Central memory CD8-positive, alpha-beta T cell (primary cell): ENCODE measurements around the gene RPS14.
"Not testable (repeated sequence)": the region's sequence is repeated elsewhere in the genome, so short reads cannot be mapped to it uniquely, and the experiment has no call there.

ENCODE experiments used
- ATAC-seq: fragments of 150-1000 bp; cut with Tn5 transposase; replicated peaks from 2 replicates; pipeline ENCODE4 v1.10.0; 2022; ENCODE audit warnings: mild to moderate bottlenecking, moderate FRiP score, moderate number of reproducible peaks; ENCODE audit not compliant: poor library complexity, severe bottlenecking; ENCODE audit errors: extremely low read depth
- DNase-seq, 2 donors: peaks; one replicate each; pipeline ENCODE4 v3.0.0; 2021; ENCODE audit warnings: low spot score in 2 of 2
- H3K27ac Mint-ChIP-seq: one replicate; pipeline ENCODE4 v1.8.0; 2022; ENCODE audit warnings: low read depth, mild to moderate bottlenecking, moderate library complexity, mixed read lengths
- H3K27me3 Mint-ChIP-seq: one replicate; pipeline ENCODE4 v1.8.0; 2022; ENCODE audit warnings: mixed read lengths
- H3K36me3 Mint-ChIP-seq: one replicate; pipeline ENCODE4 v1.8.0; 2022; ENCODE audit warnings: mild to moderate bottlenecking, moderate library complexity, mixed read lengths; ENCODE audit not compliant: insufficient read depth
- H3K4me1 Mint-ChIP-seq: one replicate; pipeline ENCODE4 v1.8.0; 2022; ENCODE audit warnings: mixed read lengths
- H3K4me3 Mint-ChIP-seq: one replicate; pipeline ENCODE4 v1.8.0; 2022; ENCODE audit warnings: mild to moderate bottlenecking, moderate library complexity, mixed read lengths
- H3K9me3 Mint-ChIP-seq: one replicate; pipeline ENCODE4 v1.8.0; 2022; ENCODE audit warnings: mixed read lengths

The RPS14 gene

GRCh38 chr5:150436141-150436680, 13.3 kb downstream of the RPS14 start:
- H3K27ac Mint-ChIP-seq: peak overlapping the region; percentile 88
- H3K4me1 Mint-ChIP-seq: peaks cover 9% of the 10 kb centered on the region
- ATAC-seq: peak; percentile 94
- H3K36me3 Mint-ChIP-seq: peaks cover 2% of the 10 kb centered on the region
- H3K9me3 Mint-ChIP-seq: no peaks in the 10 kb centered on the region
- no peaks in the 10 kb centered on the region for H3K27me3 Mint-ChIP-seq
- DNase-seq: peak; percentile 85 to 90
- peak overlapping the region; percentile 51 for H3K4me3 Mint-ChIP-seq

DNA sequence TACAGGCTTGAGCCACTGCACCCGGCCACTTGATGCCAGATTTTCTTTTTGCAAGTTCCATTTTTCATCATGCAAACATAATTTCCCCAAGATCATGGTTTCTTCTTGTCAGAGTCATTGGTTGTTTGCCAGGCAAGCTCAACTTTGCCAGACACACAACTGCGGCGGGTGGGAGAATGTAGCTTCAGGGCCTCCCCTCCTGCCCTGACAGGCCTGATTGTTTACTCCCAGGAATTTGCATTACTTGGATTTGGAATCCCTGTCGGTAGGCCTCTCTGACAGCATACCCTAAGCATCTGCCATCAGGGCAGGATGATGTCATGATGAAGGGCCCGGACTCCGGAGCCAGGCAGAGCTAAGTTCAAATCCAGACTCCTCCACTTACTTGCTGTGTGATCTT, 15.1 kb downstream of the RPS14 start:
- H3K9me3 Mint-ChIP-seq: no peaks in the 10 kb centered on the region
- H3K4me3 Mint-ChIP-seq: no peak overlapping the region
- peaks cover 5% of the 10 kb centered on the region for H3K36me3 Mint-ChIP-seq
- DNase-seq (no peak), ATAC-seq (no peak)
- H3K27ac Mint-ChIP-seq: no peak overlapping the region
- no peaks in the 10 kb centered on the region for H3K27me3 Mint-ChIP-seq
- H3K4me1 Mint-ChIP-seq: peaks cover 9% of the 10 kb centered on the region

DNA sequence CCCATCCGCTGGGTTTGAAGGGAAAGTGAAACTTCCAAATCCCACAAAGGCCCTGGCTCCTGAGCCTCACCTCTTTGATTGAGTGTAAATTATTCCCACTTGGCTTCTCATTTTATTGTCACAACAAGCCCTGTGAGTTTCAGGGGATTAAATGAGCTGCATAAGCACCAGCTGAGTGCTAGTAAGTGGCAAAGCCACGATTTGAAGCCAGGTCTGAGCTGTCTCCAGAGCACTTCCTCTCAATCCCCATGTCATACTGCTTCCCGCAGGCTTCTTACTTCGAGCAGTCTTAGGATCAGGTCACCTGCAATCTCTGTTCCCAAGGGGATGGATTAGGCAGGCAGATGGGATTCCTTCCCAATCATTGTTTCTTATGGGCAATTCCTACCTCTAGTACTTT, 18.0 kb downstream of the RPS14 start:
- ATAC-seq (no peak), DNase-seq (no peak)
- H3K36me3 Mint-ChIP-seq: peaks cover 5% of the 10 kb centered on the region
- H3K27ac Mint-ChIP-seq: no peak overlapping the region
- H3K9me3 Mint-ChIP-seq: no peaks in the 10 kb centered on the region
- peaks cover 10% of the 10 kb centered on the region for H3K27me3 Mint-ChIP-seq
- peaks cover 9% of the 10 kb centered on the region for H3K4me1 Mint-ChIP-seq
- H3K4me3 Mint-ChIP-seq: no peak overlapping the region

DNA sequence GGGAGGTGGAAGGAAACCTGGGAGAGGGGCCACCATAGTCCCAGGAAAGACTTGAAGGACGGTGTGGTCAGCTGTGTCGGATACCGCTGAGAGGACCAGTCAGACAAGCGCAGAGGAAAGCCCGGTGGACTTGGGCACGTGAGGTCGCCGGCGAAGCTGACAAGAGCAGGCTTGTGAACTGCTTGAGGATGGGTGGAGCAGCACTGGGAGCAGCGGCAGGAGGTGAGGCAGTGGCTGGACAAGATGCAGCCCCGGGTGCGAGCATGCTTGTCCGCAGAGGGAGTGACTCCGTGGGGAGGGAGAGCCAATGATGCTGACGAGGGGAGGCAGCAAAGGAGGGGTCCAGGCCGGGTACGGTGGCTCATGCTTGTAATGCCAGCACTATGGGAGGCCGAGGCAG, 18.5 kb downstream of the RPS14 start:
- no peaks in the 10 kb centered on the region for H3K9me3 Mint-ChIP-seq
- H3K27ac Mint-ChIP-seq: no peak overlapping the region
- H3K4me1 Mint-ChIP-seq: peaks cover 4% of the 10 kb centered on the region
- H3K36me3 Mint-ChIP-seq: peaks cover 3% of the 10 kb centered on the region
- no peak overlapping the region for H3K4me3 Mint-ChIP-seq
- no peak for DNase-seq
- peaks cover 10% of the 10 kb centered on the region for H3K27me3 Mint-ChIP-seq
- no peak for ATAC-seq

DNA sequence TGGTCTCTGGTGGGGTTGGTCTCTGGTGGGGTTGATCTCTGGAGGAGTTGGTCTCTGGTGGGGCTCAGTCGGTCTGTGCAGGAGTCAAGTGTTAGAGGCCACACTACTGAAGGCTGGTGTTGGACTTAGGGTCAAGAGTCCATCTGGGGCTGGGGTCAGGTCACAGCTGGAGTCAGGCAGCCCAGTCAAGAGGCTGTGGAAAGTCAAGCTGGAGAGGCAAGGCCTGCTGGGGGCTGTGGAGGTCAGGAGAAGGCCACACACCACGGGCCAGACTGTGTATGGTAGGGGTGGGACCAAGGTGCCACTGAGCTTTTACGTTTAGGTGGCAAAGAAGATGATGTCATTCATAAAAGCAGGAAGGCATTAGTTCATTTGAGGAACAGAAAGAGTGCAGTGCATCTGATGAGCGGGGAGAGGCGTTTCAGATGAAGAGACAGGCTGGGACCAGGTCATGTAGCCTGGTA, 20.1 kb downstream of the RPS14 start:
- H3K4me1 Mint-ChIP-seq: no peaks in the 10 kb centered on the region
- ATAC-seq: no peak
- H3K36me3 Mint-ChIP-seq: peaks cover 3% of the 10 kb centered on the region
- H3K27me3 Mint-ChIP-seq: peaks cover 10% of the 10 kb centered on the region
- DNase-seq: no peak
- no peak overlapping the region for H3K4me3 Mint-ChIP-seq
- peak overlapping the region; percentile 60 for H3K27ac Mint-ChIP-seq
- H3K9me3 Mint-ChIP-seq: no peaks in the 10 kb centered on the region

DNA sequence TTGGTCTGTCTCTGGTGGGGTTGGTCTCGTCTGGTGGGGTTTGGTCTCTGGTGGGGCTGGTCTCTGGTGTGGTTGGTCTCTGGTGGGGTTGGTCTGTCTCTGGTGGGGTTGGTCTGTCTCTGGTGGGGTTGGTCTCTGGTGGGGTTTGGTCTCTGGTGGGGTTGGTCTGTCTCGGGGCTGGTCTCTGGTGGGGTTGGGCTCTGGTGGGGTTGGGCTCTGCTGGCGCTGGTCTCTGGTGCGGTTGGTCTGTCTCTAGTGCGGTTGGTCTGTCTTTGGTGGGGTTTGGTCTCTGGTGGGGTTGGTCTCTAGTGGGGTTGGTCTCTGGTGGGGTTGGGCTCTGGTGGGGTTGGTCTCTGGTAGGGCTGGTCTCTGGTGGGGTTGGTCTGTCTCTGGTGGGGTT, 20.6 kb downstream of the RPS14 start:
- ATAC-seq (no peak), DNase-seq (no peak)
- Mint-ChIP-seq H3K36me3 (peaks cover 3% of the 10 kb centered on the region), H3K4me3 (no peak overlapping the region), H3K27me3 (peaks cover 10% of the 10 kb centered on the region), H3K9me3 (no peaks in the 10 kb centered on the region), H3K4me1 (no peaks in the 10 kb centered on the region), H3K27ac (peak overlapping the region; percentile 60)

- Mint-ChIP-seq H3K4me1 (no peaks in the 10 kb centered on the region), H3K27ac (peak overlapping the region; percentile 60), H3K4me3 (no peak overlapping the region), H3K9me3 (no peaks in the 10 kb centered on the region), H3K27me3 (peaks cover 10% of the 10 kb centered on the region), H3K36me3 (peaks cover 3% of the 10 kb centered on the region)
- no peak for ATAC-seq
- no peak for DNase-seq
These were observed 21.2 kb downstream of the RPS14 start for GRCh38 chr5:150428106-150428876.

- peaks cover 10% of the 10 kb centered on the region for H3K27me3 Mint-ChIP-seq
- H3K4me3 Mint-ChIP-seq, H3K36me3 Mint-ChIP-seq, ATAC-seq, DNase-seq, H3K4me1 Mint-ChIP-seq, H3K9me3 Mint-ChIP-seq, H3K27ac Mint-ChIP-seq: not testable (repeated sequence)
These were observed 23.4 kb downstream of the RPS14 start for GRCh38 chr5:150426165-150426564.

DNA sequence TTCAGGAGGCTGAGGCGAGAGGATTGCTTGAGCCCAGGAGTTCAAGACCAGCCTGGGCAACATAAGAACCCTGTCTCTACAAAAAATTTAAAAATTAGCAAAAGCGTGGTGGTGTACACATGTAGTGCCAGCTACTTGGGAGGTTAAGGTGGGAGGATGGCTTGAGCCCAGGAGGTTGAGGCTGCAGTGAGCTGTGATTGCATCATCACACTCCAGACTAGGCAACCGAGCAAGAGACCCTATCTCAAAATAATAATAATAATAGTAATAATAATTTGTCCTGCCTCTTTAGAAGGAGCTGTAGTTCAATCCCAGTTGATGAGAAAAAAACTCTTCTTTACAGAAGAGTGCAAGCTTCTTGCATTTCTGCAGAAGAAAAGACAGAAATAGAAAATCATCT, 26.8 kb downstream of the RPS14 start:
- Mint-ChIP-seq H3K27ac (no peak overlapping the region), H3K4me3 (no peak overlapping the region), H3K27me3 (peaks cover 4% of the 10 kb centered on the region), H3K4me1 (peaks cover 18% of the 10 kb centered on the region), H3K36me3 (no peaks in the 10 kb centered on the region), H3K9me3 (no peaks in the 10 kb centered on the region)
- DNase-seq: no peak
- ATAC-seq: no peak

DNA sequence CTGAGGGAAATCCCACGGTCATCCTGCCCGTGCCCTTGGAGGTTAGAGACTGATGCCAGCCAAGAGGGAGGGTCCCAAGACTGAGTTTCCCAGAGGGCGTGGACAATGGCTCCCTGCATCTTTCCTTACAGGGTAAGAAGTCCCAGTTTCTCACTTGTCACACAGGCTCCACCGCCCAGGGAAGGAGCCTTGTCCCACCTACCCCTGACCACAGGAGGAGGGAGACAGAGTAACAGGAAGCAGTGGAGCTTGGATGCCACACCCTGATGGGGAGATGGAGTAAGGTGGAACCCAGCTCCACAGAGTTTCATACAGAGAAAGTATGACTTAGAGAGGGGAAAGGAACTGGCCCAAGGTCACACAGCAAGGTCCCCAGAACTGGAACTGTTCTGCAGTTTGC, 27.5 kb downstream of the RPS14 start:
- no peaks in the 10 kb centered on the region for H3K36me3 Mint-ChIP-seq
- DNase-seq (no peak), ATAC-seq (no peak)
- H3K27me3 Mint-ChIP-seq: no peaks in the 10 kb centered on the region
- H3K4me3 Mint-ChIP-seq: no peak overlapping the region
- no peak overlapping the region for H3K27ac Mint-ChIP-seq
- H3K4me1 Mint-ChIP-seq: peaks cover 18% of the 10 kb centered on the region
- no peaks in the 10 kb centered on the region for H3K9me3 Mint-ChIP-seq

DNA sequence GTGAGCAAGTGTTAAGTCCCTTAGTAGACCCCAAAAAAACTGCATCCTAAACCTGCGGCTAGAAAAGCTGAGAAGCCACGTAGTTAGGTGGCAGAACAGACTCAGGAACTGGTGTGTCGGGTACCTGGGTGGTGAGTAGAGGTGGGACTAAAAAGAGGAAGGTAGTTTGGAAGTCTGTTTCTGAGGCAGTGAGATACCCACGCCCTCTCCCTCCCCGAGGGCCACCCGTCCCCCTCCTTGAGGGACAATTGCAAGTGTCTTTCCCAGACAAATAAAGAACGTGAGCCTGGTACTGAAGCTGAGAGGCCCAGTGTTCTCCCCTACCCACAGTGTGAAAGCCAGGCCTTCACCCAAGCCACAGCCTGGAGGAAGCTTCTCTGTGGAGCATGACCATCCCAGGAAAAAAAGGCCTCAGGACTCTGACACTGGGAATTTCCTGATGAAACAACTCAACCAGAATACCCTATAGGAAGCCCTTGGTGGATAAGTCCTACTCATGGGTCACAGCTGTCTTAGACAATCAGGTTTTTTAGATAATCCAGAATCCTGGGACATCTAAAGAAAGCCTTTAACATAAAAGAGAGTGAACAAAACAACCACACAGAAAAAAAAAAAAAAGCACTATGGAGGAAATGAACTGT, 29.8 kb downstream of the RPS14 start:
- no peak overlapping the region for H3K4me3 Mint-ChIP-seq
- no peaks in the 10 kb centered on the region for H3K36me3 Mint-ChIP-seq
- no peak for DNase-seq
- H3K4me1 Mint-ChIP-seq: peaks cover 18% of the 10 kb centered on the region
- ATAC-seq: peak; percentile 65
- H3K9me3 Mint-ChIP-seq: no peaks in the 10 kb centered on the region
- H3K27me3 Mint-ChIP-seq: no peaks in the 10 kb centered on the region
- peak overlapping the region; percentile 45 for H3K27ac Mint-ChIP-seq

- Mint-ChIP-seq H3K36me3 (peaks cover 34% of the 10 kb centered on the region), H3K27ac (peak overlapping the region; percentile 100), H3K4me1 (peaks cover 41% of the 10 kb centered on the region)
- ATAC-seq, H3K4me3 Mint-ChIP-seq, H3K9me3 Mint-ChIP-seq, DNase-seq, H3K27me3 Mint-ChIP-seq: not testable (repeated sequence)
These were observed 35.4 kb downstream of the RPS14 start for GRCh38 chr5:150413902-150414790.
